B cell (primary cell): ENCODE measurements around the gene TRIM17. TPM values are rescaled to one million over a fixed set of nuclear protein-coding genes. Genes with fewer than 3 reads are reported as not detected.
A peak's percentile ranks its signal among the peaks of the same experiment; 100 is the strongest.

ENCODE experiments used
- ATAC-seq: fragments of 200-7000 bp; cut with Tn5 transposase; one replicate; pipeline ENCODE4 v1.10.0; 2021; ENCODE audit warnings: low read depth, mild to moderate bottlenecking, moderate number of reproducible peaks, moderate library complexity
- CTCF ChIA-PET: fragments of 350-600 bp; sonication (Branson Sonifier 250); formaldehyde crosslinking; loops from one replicate; lab custom pipeline; 2021; ENCODE audit warnings: antibody characterized with exemption, inconsistent platforms; lab: Charles Lee
- POLR2A ChIA-PET: fragments of 350-600 bp; sonication (Branson Sonifier 250); formaldehyde crosslinking; loops from one replicate; lab custom pipeline; 2021; ENCODE audit warnings: antibody characterized with exemption; lab: Charles Lee
- DNase-seq: peaks from one replicate; pipeline ENCODE4 v3.0.0; 2013
- H2AFZ ChIP-seq: 2 replicates; pipeline ENCODE4 v1.6.1; 2012; ENCODE audit warnings: mild to moderate bottlenecking, low read depth, low read length; ENCODE audit not compliant: insufficient read depth, poor library complexity, severe bottlenecking
- H3K27ac ChIP-seq, 2 donors: 1 replicate in 1 of 2; 2 replicates in 1 of 2; pipeline ENCODE4 v1.5.1; 2012 to 2013; ENCODE audit warnings: low read length in 2 of 2, mild to moderate bottlenecking in 2 of 2, moderate library complexity in 1 of 2
- H3K27me3 ChIP-seq, 4 experiments: fragments of 200-600 bp in 1 of 4; sonication (generic) in 1 of 4; replicated peaks in 1 of 4; 1 replicate in 2 of 4; 2 replicates in 2 of 4; pipeline versions ENCODE4 v1.6.1 to v1.7.0; 2013 to 2016; ENCODE audit warnings: low read length in 3 of 4, mild to moderate bottlenecking in 2 of 4, mixed read lengths in 1 of 4, moderate library complexity in 1 of 4; ENCODE audit not compliant: insufficient read depth in 4 of 4, control insufficient read depth in 3 of 4; ENCODE audit errors: control extremely low read depth in 1 of 4
- H3K36me3 ChIP-seq, 2 experiments: replicated peaks in 1 of 2; 1 replicate in 1 of 2; 2 replicates in 1 of 2; pipeline versions ENCODE4 v1.6.1 to v1.7.1; 2013; ENCODE audit warnings: low read length in 1 of 2; ENCODE audit not compliant: insufficient read depth in 2 of 2, control insufficient read depth in 1 of 2; ENCODE audit errors: control extremely low read depth in 1 of 2, extremely low read depth in 1 of 2
- H3K4me1 ChIP-seq, 2 donors: fragments of 200-600 bp in 1 of 2; sonication (generic) in 1 of 2; 1 replicate in 1 of 2; 2 replicates in 1 of 2; pipeline versions ENCODE4 v1.5.1 to v1.6.1; 2013 to 2017; ENCODE audit warnings: low read length in 2 of 2; ENCODE audit not compliant: control insufficient read depth in 2 of 2, insufficient read depth in 2 of 2
- H3K4me2 ChIP-seq: replicated peaks from 2 replicates; pipeline ENCODE3; 2012; ENCODE audit warnings: mild to moderate bottlenecking, low read depth, low read length; ENCODE audit not compliant: poor library complexity, severe bottlenecking
- H3K4me3 ChIP-seq, 5 experiments: fragments of 200-600 bp in 1 of 5; sonication (generic) in 1 of 5; 1 replicate in 3 of 5; 2 replicates in 2 of 5; pipeline versions ENCODE4 v1.5.1 to v1.7.0; 2011 to 2016; ENCODE audit warnings: low read length in 4 of 5, mild to moderate bottlenecking in 4 of 5, low read depth in 2 of 5, control low read depth in 1 of 5, moderate library complexity in 1 of 5; ENCODE audit not compliant: insufficient read depth in 1 of 5; ENCODE audit errors: control extremely low read depth in 1 of 5, extremely low read depth in 1 of 5
- H3K79me2 ChIP-seq: fragments of 200-600 bp; sonication (generic); one replicate; pipeline ENCODE4 v1.6.0; 2016; ENCODE audit warnings: low read length; ENCODE audit not compliant: control insufficient read depth, insufficient read depth
- H3K9ac ChIP-seq: fragments of 200-600 bp; sonication (generic); 2 replicates; pipeline ENCODE4 v1.6.1; 2017; ENCODE audit warnings: mild to moderate bottlenecking, low read length, moderate library complexity
- H3K9me3 ChIP-seq, 3 donors: one replicate each; pipeline versions ENCODE4 v1.6.1 to v1.7.1; 2013; ENCODE audit warnings: low read length in 2 of 3; ENCODE audit not compliant: control insufficient read depth in 2 of 3, insufficient read depth in 1 of 3; ENCODE audit errors: control extremely low read depth in 1 of 3
- H4K20me1 ChIP-seq: 2 replicates; pipeline ENCODE4 v1.6.0; 2012; ENCODE audit warnings: mild to moderate bottlenecking, low read length; ENCODE audit not compliant: insufficient read depth, control insufficient read depth, poor library complexity, severe bottlenecking
- H3K27ac Mint-ChIP-seq: one replicate; pipeline ENCODE4 v1.8.0; 2021; ENCODE audit warnings: mixed read lengths
- H3K27me3 Mint-ChIP-seq: one replicate; pipeline ENCODE4 v1.8.0; 2021; ENCODE audit warnings: mixed read lengths
- H3K4me1 Mint-ChIP-seq: one replicate; pipeline ENCODE4 v1.8.0; 2021; ENCODE audit warnings: mixed read lengths
- H3K4me3 Mint-ChIP-seq: one replicate; pipeline ENCODE4 v1.8.0; 2021; ENCODE audit warnings: mixed read lengths
- H3K9me3 Mint-ChIP-seq: one replicate; pipeline ENCODE4 v1.8.0; 2022; ENCODE audit warnings: mixed read lengths; ENCODE audit not compliant: insufficient read depth
- CTCF ChIP-seq: fragments of 200-600 bp; IDR thresholded peaks from one replicate; pipeline ENCODE4 v1.8.0; 2022; ENCODE audit warnings: antibody characterized with exemption, mild to moderate bottlenecking
- EZH2 ChIP-seq: IDR thresholded peaks from 2 replicates; pipeline ENCODE4 v1.6.1; 2012; ENCODE audit warnings: borderline replicate concordance, low read depth, mild to moderate bottlenecking, moderate library complexity, low read length; ENCODE audit not compliant: insufficient read depth, poor library complexity, severe bottlenecking
- WGBS: methylation state at CpG from one replicate; pipeline ENCODE4 v1.1.5; 2013; ENCODE audit warnings: missing lambda C conversion rate; ENCODE audit not compliant: insufficient coverage; 5-methylcytosine and 5-hydroxymethylcytosine counted together
- intact Hi-C: fragments of 100-400 bp; cut with micrococcal nuclease; formaldehyde crosslinking; loops from one replicate; pipeline ENCODE4 v1.10.0; 2022
- polyA plus RNA-seq: library from polyadenylated mRNA; depleted of rRNA; stranded (reverse); fragments of >200 nt; gene quantifications from 2 replicates; pipeline ENCODE4 v1.2.3, GENCODE V29; 2012
- total RNA-seq, 2 donors: library from RNA; stranded (reverse); fragments of 120-200 nt in 1 of 2; gene quantifications; 1 replicate in 1 of 2; 2 replicates in 1 of 2; pipeline versions ENCODE4 v1.2.3 to v1.2.4, GENCODE V29; 2013 to 2022

Gene TRIM17
- total and polyA plus RNA-seq, 2 donors (not counting 1 experiment from before 2014, with no cell fraction given), result not detected

GRCh38 chr1:228465571-228466146 lies 49.0 kb upstream of the TRIM17 start:
- H3K9ac ChIP-seq, result no peak overlapping the region
- peaks cover 29% of the 10 kb centered on the region for H3K4me1 Mint-ChIP-seq
- no peaks in the 10 kb centered on the region for H3K36me3 ChIP-seq
- peak overlapping the region; percentile 79 for H3K4me2 ChIP-seq
- ATAC-seq (no peak), DNase-seq (no peak)
- peaks cover 20 to 25% of the 10 kb centered on the region in 2 donors for H3K4me1 ChIP-seq
- intact Hi-C loops, result no loop called here
- WGBS, result 71% methylated on average over 6 of the region's 8 CpGs
- H3K4me3 Mint-ChIP-seq, result peak overlapping the region; percentile 55
- H4K20me1 ChIP-seq, result no peaks in the 10 kb centered on the region
- ChIA-PET POLR2A (interaction anchor here (1.3 kb wide), 1 partner anchor 8 kb away, joined by 3 read pairs; a partner anchor contains a TSS), CTCF (interaction anchor here (1.0 to 1.7 kb wide), 2 partner anchors 35 to 335 kb away, joined by 4 to 5 read pairs; no protein-coding TSS in a partner anchor)
- H3K27ac Mint-ChIP-seq, result no peak overlapping the region
- H3K9me3 ChIP-seq, result peaks cover 0 to 19% (median 0%) of the 10 kb centered on the region in 3 donors
- H3K4me3 ChIP-seq, result peak overlapping the region in 1 of 5 experiments; percentile 56
- H3K27me3 ChIP-seq, result peaks cover 0 to 90% (median 60%) of the 10 kb centered on the region in 4 experiments
- no peak overlapping the region for H2AFZ ChIP-seq
- no peaks in the 10 kb centered on the region for H3K9me3 Mint-ChIP-seq
- no peak overlapping the region for H3K27ac ChIP-seq
- H3K27me3 Mint-ChIP-seq, result peaks cover 85% of the 10 kb centered on the region
- TF ChIP-seq CTCF, result no peak
- TF ChIP-seq EZH2, result no peak
- H3K79me2 ChIP-seq, result no peaks in the 10 kb centered on the region

GRCh38 chr1:228465141-228465540 lies 48.5 kb upstream of the TRIM17 start:
- Mint-ChIP-seq H3K27ac (no peak overlapping the region), H3K27me3 (peaks cover 86% of the 10 kb centered on the region), H3K4me1 (peaks cover 29% of the 10 kb centered on the region), H3K4me3 (peak overlapping the region; percentile 79), H3K9me3 (no peaks in the 10 kb centered on the region)
- ChIA-PET CTCF (interaction anchor here (1.0 to 1.7 kb wide), 3 partner anchors 36 to 334 kb away, joined by 4 to 5 read pairs (median 4); no protein-coding TSS in a partner anchor), POLR2A (interaction anchor here (1.3 kb wide), 1 partner anchor 8 kb away, joined by 3 read pairs; a partner anchor contains a TSS)
- TF ChIP-seq EZH2 (no peak), CTCF (no peak)
- Histone ChIP-seq H3K4me2 (peak overlapping the region; percentile 79), H2AFZ (peak overlapping the region; percentile 64), H3K27me3 (peaks cover 0 to 88% (median 63%) of the 10 kb centered on the region in 4 experiments), H3K9me3 (peaks cover 0 to 17% (median 0%) of the 10 kb centered on the region in 3 donors), H4K20me1 (no peaks in the 10 kb centered on the region), H3K79me2 (no peaks in the 10 kb centered on the region), H3K36me3 (no peaks in the 10 kb centered on the region), H3K27ac (no peak overlapping the region), H3K4me1 (peaks cover 20 to 25% of the 10 kb centered on the region in 2 donors), H3K4me3 (peak overlapping the region in 2 of 5 experiments; percentile 38 to 56), H3K9ac (peak overlapping the region; percentile 46)
- no peak for DNase-seq
- ATAC-seq, result no peak
- 24% methylated on average over 5 of the region's 13 CpGs for WGBS
- intact Hi-C loops, result no loop called here
